ENCODE results near the gene EFHD1. TPM values are rescaled to one million over a fixed set of nuclear protein-coding genes. Genes with fewer than 3 reads are reported as not detected.

EFHD1 gene
- total and polyA plus RNA-seq, 9 of the 15 experiments (the other 6 are each of a cell fraction or from before 2014, with no cell fraction given) = 0.66 to 9.1 (median 2.0) TPM

GRCh38 chr2:232697059-232697806 is 63.8 kb downstream of the EFHD1 start, which contains the start of gene GIGYF2:
Gene GIGYF2, plus strand, starts transcription at chr2:232697331. Its CDS starts 37,867 bp downstream, at chr2:232735198.
- H3K9ac ChIP-seq (ENCODE audit: insufficient read depth in 1 of 2, low read depth in 2 of 2, low read length in 2 of 2) = peak within 1 kb of the TSS; percentile 92 to 98
- peaks cover 9 to 14% of the 10 kb centered on the region in 2 experiments; a peak in 4 of 5 replicates for H3K4me1 ChIP-seq (replicated peaks in 1 of 2; ENCODE audit: control insufficient read depth in 2 of 2, insufficient read depth in 2 of 2, low read length in 2 of 2)
- DNase-seq (ENCODE audit: extremely low read depth in 1 of 4, low spot score in 3 of 4) (peak; percentile 92 to 96 (median 94)), FAIRE-seq (peak; percentile 84), ATAC-seq (peak; percentile 94)
- ChIA-PET CTCF (ENCODE audit: low intra/inter-chr PET ratio) (no interaction called here), POLR2A (interaction anchor here (0.9 to 1.3 kb wide), 3 partner anchors 11 to 13 kb away, joined by 3 to 5 read pairs (median 4); no protein-coding TSS in a partner anchor)
- peak within 1 kb of the TSS; percentile 88 for H3K27ac ChIP-seq (ENCODE audit: extremely low read depth, low read depth, low read length)
- no peaks in the 10 kb centered on the region for H3K27me3 ChIP-seq (ENCODE audit: control insufficient read depth in 2 of 2, insufficient read depth in 2 of 2, low read length in 2 of 2)
- no TSS peak for BruUV-seq (replicated peaks)
- peaks cover 52% of the 10 kb centered on the region for H3K79me2 ChIP-seq (ENCODE audit: control insufficient read depth, insufficient read depth, low read length)
- WGBS (ENCODE audit: insufficient coverage, low coverage, missing lambda C conversion rate) = 0% methylated on average over 11 of the region's 71 CpGs
- H2AFZ ChIP-seq (ENCODE audit: low read depth, low read length) = peak within 1 kb of the TSS; percentile 99
- no peaks in the 10 kb centered on the region for H3K9me1 ChIP-seq (ENCODE audit: control insufficient read depth, insufficient read depth, low read length)
- H3K36me3 ChIP-seq (ENCODE audit: control insufficient read depth, insufficient read depth, low read length) = peaks cover 23% of the 10 kb centered on the region; the same call in 2 of the 3 replicates
- H4K20me1 ChIP-seq (replicated peaks; ENCODE audit: control insufficient read depth, insufficient read depth, low read length) = 0 out of 2 replicates have a peak, but pooled peaks cover 4% of the 10 kb centered on the region
- intact Hi-C loops (cut with micrococcal nuclease) (no loop called here), in situ Hi-C loops (cut with MboI) (no loop called here)
- no peaks in the 10 kb centered on the region for H3K9me3 ChIP-seq (replicated peaks; ENCODE audit: control insufficient read depth, insufficient read depth, low read depth, low read length)
- H3K4me2 ChIP-seq (ENCODE audit: insufficient read depth, low read length) = peak within 1 kb of the TSS; percentile 96
- H3K4me3 ChIP-seq = peak within 1 kb of the TSS; percentile 96
- TF ChIP-seq NFE2L1 (tag; IDR thresholded peaks at IDR 0.05; ENCODE audit: borderline replicate concordance, low read depth) = no peak
- TF ChIP-seq ZSCAN29 (IDR thresholded peaks at IDR 0.05) = no peak
- no peak for TF ChIP-seq ZNF398 (CRISPR knock-in tag; IDR thresholded peaks at IDR 0.05)
- no peak for TF ChIP-seq ZNF384 (IDR thresholded peaks at IDR 0.05; ENCODE audit: low read depth, low read length)
- TF ChIP-seq, protein P1, sequence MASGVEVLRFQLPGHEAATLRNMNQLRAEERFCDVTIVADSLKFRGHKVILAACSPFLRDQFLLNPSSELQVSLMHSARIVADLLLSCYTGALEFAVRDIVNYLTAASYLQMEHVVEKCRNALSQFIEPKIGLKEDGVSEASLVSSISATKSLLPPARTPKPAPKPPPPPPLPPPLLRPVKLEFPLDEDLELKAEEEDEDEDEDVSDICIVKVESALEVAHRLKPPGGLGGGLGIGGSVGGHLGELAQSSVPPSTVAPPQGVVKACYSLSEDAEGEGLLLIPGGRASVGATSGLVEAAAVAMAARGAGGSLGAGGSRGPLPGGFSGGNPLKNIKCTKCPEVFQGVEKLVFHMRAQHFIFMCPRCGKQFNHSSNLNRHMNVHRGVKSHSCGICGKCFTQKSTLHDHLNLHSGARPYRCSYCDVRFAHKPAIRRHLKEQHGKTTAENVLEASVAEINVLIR (CRISPR knock-in tag; IDR thresholded peaks at IDR 0.05) = no peak
- TF ChIP-seq ZNF584 (CRISPR knock-in tag; IDR thresholded peaks at IDR 0.05; ENCODE audit: low read depth) = no peak
- TF ChIP-seq, protein P2, sequence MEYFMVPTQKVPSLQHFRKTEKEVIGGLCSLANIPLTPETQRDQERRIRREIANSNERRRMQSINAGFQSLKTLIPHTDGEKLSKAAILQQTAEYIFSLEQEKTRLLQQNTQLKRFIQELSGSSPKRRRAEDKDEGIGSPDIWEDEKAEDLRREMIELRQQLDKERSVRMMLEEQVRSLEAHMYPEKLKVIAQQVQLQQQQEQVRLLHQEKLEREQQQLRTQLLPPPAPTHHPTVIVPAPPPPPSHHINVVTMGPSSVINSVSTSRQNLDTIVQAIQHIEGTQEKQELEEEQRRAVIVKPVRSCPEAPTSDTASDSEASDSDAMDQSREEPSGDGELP (CRISPR knock-in tag; IDR thresholded peaks at IDR 0.05; ENCODE audit: borderline replicate concordance) = no peak
- TF ChIP-seq, protein P3, sequence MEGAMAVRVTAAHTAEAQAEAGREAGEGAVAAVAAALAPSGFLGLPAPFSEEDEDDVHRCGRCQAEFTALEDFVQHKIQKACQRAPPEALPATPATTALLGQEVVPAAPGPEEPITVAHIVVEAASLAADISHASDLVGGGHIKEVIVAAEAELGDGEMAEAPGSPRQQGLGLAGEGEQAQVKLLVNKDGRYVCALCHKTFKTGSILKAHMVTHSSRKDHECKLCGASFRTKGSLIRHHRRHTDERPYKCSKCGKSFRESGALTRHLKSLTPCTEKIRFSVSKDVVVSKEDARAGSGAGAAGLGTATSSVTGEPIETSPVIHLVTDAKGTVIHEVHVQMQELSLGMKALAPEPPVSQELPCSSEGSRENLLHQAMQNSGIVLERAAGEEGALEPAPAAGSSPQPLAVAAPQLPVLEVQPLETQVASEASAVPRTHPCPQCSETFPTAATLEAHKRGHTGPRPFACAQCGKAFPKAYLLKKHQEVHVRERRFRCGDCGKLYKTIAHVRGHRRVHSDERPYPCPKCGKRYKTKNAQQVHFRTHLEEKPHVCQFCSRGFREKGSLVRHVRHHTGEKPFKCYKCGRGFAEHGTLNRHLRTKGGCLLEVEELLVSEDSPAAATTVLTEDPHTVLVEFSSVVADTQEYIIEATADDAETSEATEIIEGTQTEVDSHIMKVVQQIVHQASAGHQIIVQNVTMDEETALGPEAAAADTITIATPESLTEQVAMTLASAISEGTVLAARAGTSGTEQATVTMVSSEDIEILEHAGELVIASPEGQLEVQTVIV (CRISPR knock-in tag; IDR thresholded peaks at IDR 0.05; ENCODE audit: borderline replicate concordance) = no peak
- peak; percentile 84 for TF ChIP-seq USF1 (CRISPR knock-in tag; IDR thresholded peaks at IDR 0.05)
- TF ChIP-seq YY1 (IDR thresholded peaks at IDR 0.05; ENCODE audit: borderline replicate concordance in 1 of 3, control insufficient read depth in 1 of 3, extremely low read depth in 1 of 3, insufficient read depth in 3 of 3, insufficient read length in 1 of 3, insufficient replicate concordance in 2 of 3, low read depth in 1 of 3, low read length in 2 of 3) = peak; percentile 74 to 97 (median 93)
- TF ChIP-seq ZFP30 (CRISPR knock-in tag; IDR thresholded peaks at IDR 0.05; ENCODE audit: borderline replicate concordance) = no peak
- TF ChIP-seq ZNF589 (CRISPR knock-in tag; IDR thresholded peaks at IDR 0.05; ENCODE audit: low read depth) = no peak

Data from K562 (cell line).